HepG2 (cell line): Measurements from ENCODE around the gene KRT40. TPM values are rescaled to one million over a fixed set of nuclear protein-coding genes. Genes with fewer than 3 reads are reported as not detected.

Source experiments
- CBX5 ChIP-seq: sonication (generic); formaldehyde crosslinking; IDR thresholded peaks from 2 replicates; pipeline ENCODE4 v1.4.0; 2020; ENCODE audit warnings: missing genetic modification reagents, borderline replicate concordance
- EEA1 ChIP-seq: sonication (generic); formaldehyde crosslinking; IDR thresholded peaks from 2 replicates; pipeline ENCODE4 v1.5.1; 2020; ENCODE audit warnings: mild to moderate bottlenecking, missing genetic modification reagents, borderline replicate concordance
- GLI4 ChIP-seq: sonication (generic); formaldehyde crosslinking; IDR thresholded peaks from 2 replicates; pipeline ENCODE4 v1.5.1; 2020; ENCODE audit warnings: missing genetic modification reagents, mild to moderate bottlenecking, moderate library complexity, borderline replicate concordance
- GZF1 ChIP-seq: sonication (generic); formaldehyde crosslinking; IDR thresholded peaks from 2 replicates; pipeline ENCODE4 v1.5.1; 2020; ENCODE audit warnings: mild to moderate bottlenecking, missing genetic modification reagents
- IKZF4 ChIP-seq: sonication (generic); formaldehyde crosslinking; IDR thresholded peaks from 2 replicates; pipeline ENCODE4 v1.5.1; 2020; ENCODE audit warnings: borderline replicate concordance, mild to moderate bottlenecking, low read depth, missing genetic modification reagents; ENCODE audit errors: not compliant biosample characterization
- JUN ChIP-seq: sonication (generic); formaldehyde crosslinking; IDR thresholded peaks from 2 replicates; pipeline ENCODE4 v1.4.0; 2020; ENCODE audit warnings: mild to moderate bottlenecking, missing genetic modification reagents
- MBD4 ChIP-seq: IDR thresholded peaks from 2 replicates; pipeline ENCODE4 v1.6.1; 2012; ENCODE audit warnings: low read length, inconsistent platforms, borderline replicate concordance
- MXD4 ChIP-seq: IDR thresholded peaks from 2 replicates; pipeline ENCODE4 v1.6.1; 2016; ENCODE audit warnings: mild to moderate bottlenecking, missing biosample characterization, missing genetic modification reagents
- SMYD3 ChIP-seq: sonication (generic); formaldehyde crosslinking; IDR thresholded peaks from 2 replicates; pipeline ENCODE4 v1.8.1; 2023; ENCODE audit warnings: mild to moderate bottlenecking, missing genetic modification reagents
- SPEN ChIP-seq: sonication (generic); formaldehyde crosslinking; IDR thresholded peaks from 2 replicates; pipeline ENCODE4 v1.5.1; 2020; ENCODE audit warnings: low read depth, mild to moderate bottlenecking, missing genetic modification reagents
- SRSF9 ChIP-seq: fragments of 200-400 bp; formaldehyde crosslinking; IDR thresholded peaks from 2 replicates; pipeline ENCODE4 v1.6.1; 2018; ENCODE audit warnings: borderline replicate concordance, mild to moderate bottlenecking, low read depth, low read length; ENCODE audit not compliant: insufficient read depth, poor library complexity, severe bottlenecking
- SUZ12 ChIP-seq: fragments of 150-350 bp; IDR thresholded peaks from 2 replicates; pipeline ENCODE4 v1.6.1; 2014; ENCODE audit warnings: low read depth, low read length
- ZNF232 ChIP-seq: sonication (generic); formaldehyde crosslinking; IDR thresholded peaks from 2 replicates; pipeline ENCODE4 v1.4.0; 2020; ENCODE audit warnings: missing genetic modification reagents, borderline replicate concordance
- ZNF552 ChIP-seq: sonication (generic); formaldehyde crosslinking; IDR thresholded peaks from 2 replicates; pipeline ENCODE4 v1.9.0; 2022; ENCODE audit warnings: missing genetic modification reagents, mild to moderate bottlenecking, borderline replicate concordance
- ZNF570 ChIP-seq: sonication (generic); formaldehyde crosslinking; IDR thresholded peaks from 2 replicates; pipeline ENCODE4 v1.4.0; 2020; ENCODE audit warnings: mild to moderate bottlenecking, missing genetic modification reagents, borderline replicate concordance
- polyA plus RNA-seq, 8 experiments: library from polyadenylated mRNA; depleted of rRNA in 3 of 8; stranded (reverse) in 7 of 8; unstranded in 1 of 8; fragments of >200 nt; fragmentation: Illumina TruSeq in 4 of 8; extraction: Trizol in 4 of 8; gene quantifications; 2 replicates each; pipeline versions ENCODE4 v1.2.1 to v1.2.3, GENCODE V29; 2011 to 2016; ENCODE audit warnings: low read depth in 4 of 8, missing spikeins in 1 of 8, mixed read lengths in 1 of 8; ENCODE audit not compliant: insufficient read depth in 1 of 8
- total RNA-seq, 5 experiments: library from RNA; depleted of rRNA; stranded (reverse); fragments of >200 nt; fragmentation: Illumina TruSeq; extraction: Trizol; gene quantifications; 2 replicates each; pipeline ENCODE4 v1.2.3, GENCODE V29; 2016; ENCODE audit warnings: low read depth in 1 of 5
- TF ChIP-seq, protein P1 (sequence below): sonication (generic); formaldehyde crosslinking; IDR thresholded peaks from 2 replicates; pipeline ENCODE4 v1.4.0; 2020; ENCODE audit warnings: missing genetic modification reagents, borderline replicate concordance
- TF ChIP-seq, protein P2 (sequence below), 2 experiments: IDR thresholded peaks; 2 replicates each; pipeline ENCODE4 v1.6.1; 2011 to 2012; ENCODE audit warnings: low read length in 2 of 2, borderline replicate concordance in 1 of 2, low read depth in 1 of 2, mild to moderate bottlenecking in 1 of 2, moderate library complexity in 1 of 2
- TF ChIP-seq, protein P3 (sequence below): sonication (generic); formaldehyde crosslinking; IDR thresholded peaks from 2 replicates; pipeline ENCODE4 v1.4.0; 2020; ENCODE audit warnings: missing genetic modification reagents
- TF ChIP-seq, protein P4 (sequence below): sonication (generic); formaldehyde crosslinking; IDR thresholded peaks from 2 replicates; pipeline ENCODE4 v1.5.0; 2020; ENCODE audit warnings: missing genetic modification reagents
- TF ChIP-seq, protein P5 (sequence below): sonication (generic); formaldehyde crosslinking; conservative IDR thresholded peaks from 2 replicates; pipeline ENCODE4 v1.8.0; 2022; ENCODE audit warnings: low read depth, missing genetic modification reagents

Gene KRT40
- total and polyA plus RNA-seq, 2 of the 13 experiments (the other 11 are each of a cell fraction or from before 2014, with no cell fraction given), result not detected

DNA sequence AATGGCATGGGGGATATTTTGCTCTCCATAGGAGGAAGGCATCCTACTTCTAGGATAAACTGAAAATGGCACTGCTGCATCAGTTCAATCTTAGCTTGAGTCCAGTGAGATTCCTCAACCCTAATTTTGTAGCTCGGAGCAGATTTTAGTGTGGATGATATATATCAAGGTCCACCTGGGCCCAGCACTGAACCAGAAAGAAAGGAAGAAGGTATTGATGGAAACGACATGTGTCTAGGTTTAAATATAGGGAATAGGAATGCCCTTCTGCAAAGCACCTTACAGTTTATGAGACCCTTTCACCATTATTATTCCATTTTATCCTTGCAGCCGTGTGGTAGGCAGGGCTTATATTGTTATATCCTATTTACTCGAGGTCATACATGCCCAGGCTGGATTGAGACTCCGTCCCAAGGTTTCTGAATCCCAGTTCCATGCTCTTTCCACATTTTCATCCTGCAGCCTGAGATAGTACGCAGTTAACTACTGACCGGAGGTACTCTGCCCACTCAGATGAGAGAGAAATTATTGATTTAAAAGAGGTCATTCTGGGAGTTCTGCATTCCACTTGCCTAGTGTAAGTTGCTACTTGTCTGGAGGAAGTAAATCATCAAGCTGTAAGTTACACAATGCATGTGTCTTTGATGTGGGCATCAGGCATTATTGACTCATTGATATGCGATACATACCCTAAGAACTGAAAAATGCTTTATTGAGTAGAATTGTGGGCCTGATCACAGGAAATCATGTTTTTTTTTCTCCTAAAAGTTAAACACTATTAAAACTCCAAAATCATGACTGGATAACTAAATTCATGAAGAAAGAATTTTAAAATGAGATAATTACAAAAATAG, 27.5 kb downstream of the KRT40 start (continued):
- peak; percentile 60; the same call in 1 of the 2 replicates for TF ChIP-seq GZF1
- TF ChIP-seq, protein P1, sequence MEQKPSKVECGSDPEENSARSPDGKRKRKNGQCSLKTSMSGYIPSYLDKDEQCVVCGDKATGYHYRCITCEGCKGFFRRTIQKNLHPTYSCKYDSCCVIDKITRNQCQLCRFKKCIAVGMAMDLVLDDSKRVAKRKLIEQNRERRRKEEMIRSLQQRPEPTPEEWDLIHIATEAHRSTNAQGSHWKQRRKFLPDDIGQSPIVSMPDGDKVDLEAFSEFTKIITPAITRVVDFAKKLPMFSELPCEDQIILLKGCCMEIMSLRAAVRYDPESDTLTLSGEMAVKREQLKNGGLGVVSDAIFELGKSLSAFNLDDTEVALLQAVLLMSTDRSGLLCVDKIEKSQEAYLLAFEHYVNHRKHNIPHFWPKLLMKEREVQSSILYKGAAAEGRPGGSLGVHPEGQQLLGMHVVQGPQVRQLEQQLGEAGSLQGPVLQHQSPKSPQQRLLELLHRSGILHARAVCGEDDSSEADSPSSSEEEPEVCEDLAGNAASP (CRISPR knock-in tag), result peak; percentile 99
- TF ChIP-seq, protein P2, sequence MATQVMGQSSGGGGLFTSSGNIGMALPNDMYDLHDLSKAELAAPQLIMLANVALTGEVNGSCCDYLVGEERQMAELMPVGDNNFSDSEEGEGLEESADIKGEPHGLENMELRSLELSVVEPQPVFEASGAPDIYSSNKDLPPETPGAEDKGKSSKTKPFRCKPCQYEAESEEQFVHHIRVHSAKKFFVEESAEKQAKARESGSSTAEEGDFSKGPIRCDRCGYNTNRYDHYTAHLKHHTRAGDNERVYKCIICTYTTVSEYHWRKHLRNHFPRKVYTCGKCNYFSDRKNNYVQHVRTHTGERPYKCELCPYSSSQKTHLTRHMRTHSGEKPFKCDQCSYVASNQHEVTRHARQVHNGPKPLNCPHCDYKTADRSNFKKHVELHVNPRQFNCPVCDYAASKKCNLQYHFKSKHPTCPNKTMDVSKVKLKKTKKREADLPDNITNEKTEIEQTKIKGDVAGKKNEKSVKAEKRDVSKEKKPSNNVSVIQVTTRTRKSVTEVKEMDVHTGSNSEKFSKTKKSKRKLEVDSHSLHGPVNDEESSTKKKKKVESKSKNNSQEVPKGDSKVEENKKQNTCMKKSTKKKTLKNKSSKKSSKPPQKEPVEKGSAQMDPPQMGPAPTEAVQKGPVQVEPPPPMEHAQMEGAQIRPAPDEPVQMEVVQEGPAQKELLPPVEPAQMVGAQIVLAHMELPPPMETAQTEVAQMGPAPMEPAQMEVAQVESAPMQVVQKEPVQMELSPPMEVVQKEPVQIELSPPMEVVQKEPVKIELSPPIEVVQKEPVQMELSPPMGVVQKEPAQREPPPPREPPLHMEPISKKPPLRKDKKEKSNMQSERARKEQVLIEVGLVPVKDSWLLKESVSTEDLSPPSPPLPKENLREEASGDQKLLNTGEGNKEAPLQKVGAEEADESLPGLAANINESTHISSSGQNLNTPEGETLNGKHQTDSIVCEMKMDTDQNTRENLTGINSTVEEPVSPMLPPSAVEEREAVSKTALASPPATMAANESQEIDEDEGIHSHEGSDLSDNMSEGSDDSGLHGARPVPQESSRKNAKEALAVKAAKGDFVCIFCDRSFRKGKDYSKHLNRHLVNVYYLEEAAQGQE (IDR thresholded peaks at IDR 0.05; ENCODE audit: borderline replicate concordance in 1 of 2, low read depth in 1 of 2, low read length in 2 of 2), result peak in 1 of 2 experiments; percentile 76; a peak in 2 of 4 replicates
- peak; percentile 99 for TF ChIP-seq MBD4
- peak; percentile 90; the same call in 1 of the 2 replicates for TF ChIP-seq SMYD3
- TF ChIP-seq GLI4 (CRISPR knock-in tag), result no peak
- TF ChIP-seq MXD4 (CRISPR knock-in tag), result peak; percentile 71; the same call in 1 of the 2 replicates
- TF ChIP-seq ZNF232 (CRISPR knock-in tag), result peak; percentile 89
- peak; percentile 84 for TF ChIP-seq SPEN
- peak; percentile 100 for TF ChIP-seq JUN (CRISPR knock-in tag)
- TF ChIP-seq ZNF552 (CRISPR knock-in tag), result no peak
- TF ChIP-seq IKZF4 (CRISPR knock-in tag), result no peak
- peak; percentile 84; the same call in 1 of the 2 replicates for TF ChIP-seq CBX5 (CRISPR knock-in tag)
- TF ChIP-seq, protein P3, sequence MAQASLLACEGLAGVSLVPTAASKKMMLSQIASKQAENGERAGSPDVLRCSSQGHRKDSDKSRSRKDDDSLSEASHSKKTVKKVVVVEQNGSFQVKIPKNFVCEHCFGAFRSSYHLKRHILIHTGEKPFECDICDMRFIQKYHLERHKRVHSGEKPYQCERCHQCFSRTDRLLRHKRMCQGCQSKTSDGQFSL (CRISPR knock-in tag), result no peak
- TF ChIP-seq, protein P4, sequence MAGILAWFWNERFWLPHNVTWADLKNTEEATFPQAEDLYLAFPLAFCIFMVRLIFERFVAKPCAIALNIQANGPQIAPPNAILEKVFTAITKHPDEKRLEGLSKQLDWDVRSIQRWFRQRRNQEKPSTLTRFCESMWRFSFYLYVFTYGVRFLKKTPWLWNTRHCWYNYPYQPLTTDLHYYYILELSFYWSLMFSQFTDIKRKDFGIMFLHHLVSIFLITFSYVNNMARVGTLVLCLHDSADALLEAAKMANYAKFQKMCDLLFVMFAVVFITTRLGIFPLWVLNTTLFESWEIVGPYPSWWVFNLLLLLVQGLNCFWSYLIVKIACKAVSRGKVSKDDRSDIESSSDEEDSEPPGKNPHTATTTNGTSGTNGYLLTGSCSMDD (CRISPR knock-in tag), result no peak
- TF ChIP-seq ZNF570, result no peak
- no peak for TF ChIP-seq SUZ12
- TF ChIP-seq EEA1, result no peak
- no peak for TF ChIP-seq SRSF9
- TF ChIP-seq, protein P5, sequence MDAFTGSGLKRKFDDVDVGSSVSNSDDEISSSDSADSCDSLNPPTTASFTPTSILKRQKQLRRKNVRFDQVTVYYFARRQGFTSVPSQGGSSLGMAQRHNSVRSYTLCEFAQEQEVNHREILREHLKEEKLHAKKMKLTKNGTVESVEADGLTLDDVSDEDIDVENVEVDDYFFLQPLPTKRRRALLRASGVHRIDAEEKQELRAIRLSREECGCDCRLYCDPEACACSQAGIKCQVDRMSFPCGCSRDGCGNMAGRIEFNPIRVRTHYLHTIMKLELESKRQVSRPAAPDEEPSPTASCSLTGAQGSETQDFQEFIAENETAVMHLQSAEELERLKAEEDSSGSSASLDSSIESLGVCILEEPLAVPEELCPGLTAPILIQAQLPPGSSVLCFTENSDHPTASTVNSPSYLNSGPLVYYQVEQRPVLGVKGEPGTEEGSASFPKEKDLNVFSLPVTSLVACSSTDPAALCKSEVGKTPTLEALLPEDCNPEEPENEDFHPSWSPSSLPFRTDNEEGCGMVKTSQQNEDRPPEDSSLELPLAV, result no peak
